HG02763 (cell line): ENCODE measurements around the gene MRTFA.
A peak's percentile ranks its signal among the peaks of the same experiment; 100 is the strongest.
"Not testable (repeated sequence)": the region's sequence is repeated elsewhere in the genome, so short reads cannot be mapped to it uniquely, and the experiment has no call there.

Experiments
- ATAC-seq: cut with Tn5 transposase; IDR thresholded peaks from one replicate; pipeline ENCODE4 v1.9.1; 2021; ENCODE audit warnings: mild to moderate bottlenecking, moderate library complexity; ENCODE audit not compliant: unreplicated experiment

Gene MRTFA

GRCh38 chr22:40660730-40661129 lies 24.2 kb upstream of the MRTFA start:
- ATAC-seq: no peak

- ATAC-seq: no peak
Measured at GRCh38 chr22:40659166-40659565, 22.6 kb upstream of the MRTFA start.

- not testable (repeated sequence) for ATAC-seq
Measured at GRCh38 chr22:40656651-40657050, 20.1 kb upstream of the MRTFA start.

GRCh38 chr22:40655941-40656340 lies 19.4 kb upstream of the MRTFA start:
- not testable (repeated sequence) for ATAC-seq

GRCh38 chr22:40654522-40655167 lies 18.1 kb upstream of the MRTFA start:
- ATAC-seq: no peak

GRCh38 chr22:40653361-40653760 lies 16.8 kb upstream of the MRTFA start:
- no peak for ATAC-seq

- ATAC-seq: peak; percentile 69
Measured at GRCh38 chr22:40651563-40652501, 15.3 kb upstream of the MRTFA start.

GRCh38 chr22:40651057-40651456 lies 14.5 kb upstream of the MRTFA start:
- no peak for ATAC-seq

GRCh38 chr22:40648386-40648785 lies 11.9 kb upstream of the MRTFA start:
- ATAC-seq: no peak

- ATAC-seq: no peak
Measured at GRCh38 chr22:40645579-40646197, 9.2 kb upstream of the MRTFA start.

GRCh38 chr22:40642316-40642715 lies 5.8 kb upstream of the MRTFA start:
- no peak for ATAC-seq

GRCh38 chr22:40641269-40641668 lies 4.8 kb upstream of the MRTFA start:
- no peak for ATAC-seq

GRCh38 chr22:40638261-40638660 lies 1.7 kb upstream of the MRTFA start:
- ATAC-seq: no peak

- peak; percentile 4 for ATAC-seq
Measured at GRCh38 chr22:40637183-40638150, 948 bp upstream of the MRTFA start.

GRCh38 chr22:40635940-40636379 lies 559 bp downstream of the MRTFA start:
- ATAC-seq: peak; percentile 10

GRCh38 chr22:40635043-40635939 lies 1.2 kb downstream of the MRTFA start:
- no peak for ATAC-seq

GRCh38 chr22:40634119-40634903 lies 2.2 kb downstream of the MRTFA start:
- ATAC-seq: no peak

GRCh38 chr22:40633036-40633435 lies 3.5 kb downstream of the MRTFA start:
- no peak for ATAC-seq

- ATAC-seq: no peak
Measured at GRCh38 chr22:40631925-40632324, 4.6 kb downstream of the MRTFA start.
